ENCODE data around the gene SLC9A2.

DNA sequence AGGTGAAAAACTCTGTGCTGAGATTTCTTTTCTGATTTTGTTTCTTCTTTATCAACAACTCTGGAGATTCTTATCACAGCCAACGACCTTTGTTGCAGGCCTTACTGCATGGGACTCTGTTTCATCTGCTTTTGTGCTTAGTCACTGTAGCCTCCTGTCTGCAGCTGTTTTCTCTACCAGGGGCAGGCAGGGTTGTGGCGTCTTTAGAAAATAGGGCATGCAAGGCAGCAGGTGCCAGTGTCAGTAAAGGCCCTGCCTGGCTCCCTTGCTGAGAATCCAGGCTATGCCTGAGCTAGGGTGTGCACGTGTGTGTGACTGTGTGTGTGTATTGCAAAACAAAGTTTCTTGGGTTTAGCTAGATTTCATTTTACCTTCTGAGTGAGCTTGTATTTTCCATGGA is 14.6 kb upstream of the SLC9A2 start:
- TF ChIP-seq EP300 (IDR thresholded peaks at IDR 0.05; ENCODE audit: low read depth): no peak
- TF ChIP-seq POLR2A (IDR thresholded peaks at IDR 0.05): no peak
- TF ChIP-seq, protein P1, sequence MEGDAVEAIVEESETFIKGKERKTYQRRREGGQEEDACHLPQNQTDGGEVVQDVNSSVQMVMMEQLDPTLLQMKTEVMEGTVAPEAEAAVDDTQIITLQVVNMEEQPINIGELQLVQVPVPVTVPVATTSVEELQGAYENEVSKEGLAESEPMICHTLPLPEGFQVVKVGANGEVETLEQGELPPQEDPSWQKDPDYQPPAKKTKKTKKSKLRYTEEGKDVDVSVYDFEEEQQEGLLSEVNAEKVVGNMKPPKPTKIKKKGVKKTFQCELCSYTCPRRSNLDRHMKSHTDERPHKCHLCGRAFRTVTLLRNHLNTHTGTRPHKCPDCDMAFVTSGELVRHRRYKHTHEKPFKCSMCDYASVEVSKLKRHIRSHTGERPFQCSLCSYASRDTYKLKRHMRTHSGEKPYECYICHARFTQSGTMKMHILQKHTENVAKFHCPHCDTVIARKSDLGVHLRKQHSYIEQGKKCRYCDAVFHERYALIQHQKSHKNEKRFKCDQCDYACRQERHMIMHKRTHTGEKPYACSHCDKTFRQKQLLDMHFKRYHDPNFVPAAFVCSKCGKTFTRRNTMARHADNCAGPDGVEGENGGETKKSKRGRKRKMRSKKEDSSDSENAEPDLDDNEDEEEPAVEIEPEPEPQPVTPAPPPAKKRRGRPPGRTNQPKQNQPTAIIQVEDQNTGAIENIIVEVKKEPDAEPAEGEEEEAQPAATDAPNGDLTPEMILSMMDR (IDR thresholded peaks at IDR 0.05): no peak
